Measurements from ENCODE around the gene TP53BP2.
A peak's percentile ranks its signal among the peaks of the same experiment; 100 is the strongest.

TP53BP2 gene

DNA sequence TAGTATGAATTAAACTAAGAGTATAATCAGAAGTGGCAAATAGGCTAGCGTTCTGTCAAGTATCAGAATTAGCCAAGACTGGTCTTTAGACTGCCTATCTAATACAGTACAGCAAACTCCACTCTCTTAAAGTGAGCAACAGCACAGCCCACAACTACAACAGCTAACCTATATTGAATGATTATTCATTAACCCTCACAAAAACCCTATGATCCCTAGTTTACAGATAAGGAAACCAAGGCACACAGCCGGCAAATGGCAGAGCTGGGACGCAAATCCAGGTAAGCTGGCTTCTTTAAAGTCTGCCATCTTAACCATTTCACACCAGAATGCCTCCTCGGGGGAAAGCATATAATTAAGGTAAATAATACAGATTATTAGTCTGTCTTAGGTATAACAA, 52.0 kb downstream of the TP53BP2 start:
- no peak for DNase-seq

DNA sequence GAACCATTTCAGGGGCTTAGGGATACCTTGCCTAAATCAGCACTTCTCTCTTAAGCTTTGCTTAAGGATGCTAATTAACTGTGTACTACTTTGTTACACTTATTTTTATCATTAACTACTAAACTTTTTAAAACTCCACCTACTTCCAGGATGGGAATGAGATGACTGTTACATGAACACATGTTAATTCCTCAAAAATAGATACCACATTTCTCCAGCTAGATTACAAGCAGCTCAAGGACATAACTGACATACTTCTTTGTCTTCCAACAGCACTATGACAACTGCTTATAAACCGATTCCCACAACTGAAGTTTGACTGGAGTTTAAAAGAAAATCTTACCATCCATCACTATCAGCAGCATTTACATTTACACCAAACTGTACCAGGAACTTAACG, 53.7 kb downstream of the TP53BP2 start:
- no peak for DNase-seq

- no peak for DNase-seq
Observed at GRCh38 chr1:223788746-223789415, 56.9 kb downstream of the TP53BP2 start.

DNA sequence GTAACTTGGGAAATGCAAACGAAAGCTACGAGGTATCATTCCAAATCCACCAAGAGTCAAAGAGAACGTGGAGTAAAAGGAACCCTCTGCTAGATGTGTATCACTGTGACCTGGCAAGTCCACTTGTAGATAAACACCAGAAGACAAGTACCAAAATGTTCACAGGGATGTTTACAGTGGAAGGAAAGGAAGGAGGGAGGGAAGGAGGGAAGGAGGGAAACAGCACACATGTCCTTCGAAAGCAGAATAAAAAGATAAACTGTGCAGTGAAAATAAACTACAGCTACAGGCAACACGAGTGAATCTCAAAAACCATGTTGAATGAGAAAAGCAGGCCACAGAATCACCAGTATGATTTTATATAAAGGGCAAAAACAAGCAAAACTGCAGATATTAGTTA, 59.9 kb downstream of the TP53BP2 start:
- DNase-seq: no peak

DNA sequence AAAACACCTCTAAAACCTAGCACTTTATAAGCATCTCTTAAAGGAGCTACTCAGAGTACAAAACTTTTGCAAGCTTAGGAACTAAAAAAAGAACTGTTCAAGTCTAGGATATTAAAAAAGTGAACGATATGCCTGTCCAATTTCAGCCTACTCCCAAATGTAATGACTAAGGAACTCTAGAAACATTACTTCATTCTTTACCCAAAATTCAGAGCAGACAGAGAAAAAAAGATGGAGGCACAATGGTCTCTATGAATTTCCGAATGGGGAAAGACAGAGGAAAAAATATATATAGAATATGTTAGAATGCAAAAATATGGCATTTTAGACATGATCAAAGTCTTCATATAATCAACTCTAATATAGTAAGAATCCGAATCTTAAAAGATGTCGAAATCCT, 61.2 kb downstream of the TP53BP2 start:
- DNase-seq: no peak

GRCh38 chr1:223783676-223784075, 62.1 kb downstream of the TP53BP2 start:
- DNase-seq: no peak

- DNase-seq: no peak
Observed at GRCh38 chr1:223780949-223781348, 64.8 kb downstream of the TP53BP2 start.

- no peak for DNase-seq
Observed at GRCh38 chr1:223780318-223780717, 65.4 kb downstream of the TP53BP2 start.

- no peak for DNase-seq
Observed at GRCh38 chr1:223776826-223777454, 68.8 kb downstream of the TP53BP2 start.

DNA sequence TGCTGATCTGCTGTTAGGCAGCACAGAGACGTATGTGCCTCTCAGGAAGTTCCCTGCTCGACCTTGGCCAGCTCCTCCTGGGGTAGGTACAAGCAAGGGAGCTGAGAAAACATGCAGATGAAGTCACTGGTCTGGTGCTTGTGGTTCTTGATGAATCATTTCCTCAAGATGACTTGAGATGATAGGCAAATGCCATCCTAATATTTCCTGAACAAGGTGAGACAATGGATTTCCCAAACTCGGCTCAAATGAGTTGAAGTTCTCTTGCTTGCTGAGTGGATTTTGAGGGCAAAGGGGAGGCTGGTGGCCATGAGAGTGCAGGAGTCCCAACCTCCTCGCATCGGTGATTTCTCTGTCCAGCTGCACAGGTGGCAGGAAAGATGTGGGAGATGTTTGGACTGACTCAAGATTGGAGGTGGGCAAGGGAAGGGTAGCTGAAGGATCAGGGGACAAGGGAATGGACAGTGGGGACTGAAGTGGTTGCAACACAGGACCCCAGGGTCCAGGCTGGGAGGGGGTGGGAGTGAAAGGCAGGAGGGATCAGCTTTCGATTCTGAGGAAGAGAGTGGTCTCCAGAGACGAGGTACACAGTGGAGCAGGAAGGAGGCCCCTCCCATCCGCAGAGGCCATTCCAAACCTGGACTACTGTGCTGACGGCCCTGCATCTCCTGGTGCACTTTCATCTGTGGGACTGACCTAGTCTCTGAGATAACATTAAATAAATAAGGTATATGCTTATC, 69.5 kb downstream of the TP53BP2 start:
- DNase-seq: peak; percentile 91

DNA sequence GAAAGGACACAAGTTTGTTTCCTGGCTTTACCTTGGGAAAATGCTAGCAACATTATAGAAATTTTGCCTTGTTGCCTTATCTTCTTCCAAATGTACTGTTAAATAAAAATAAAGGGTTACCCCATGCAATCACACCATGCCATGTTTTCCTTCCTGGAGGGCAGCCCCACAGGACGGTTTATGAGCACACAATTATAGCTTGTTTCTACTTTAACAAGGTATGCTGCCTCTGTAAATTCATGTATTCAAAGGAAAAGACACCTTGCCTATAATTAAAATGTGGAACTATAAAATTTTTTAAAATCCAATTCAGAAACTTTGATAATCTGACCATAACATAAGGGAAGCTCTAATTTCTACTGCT, 70.1 kb downstream of the TP53BP2 start:
- no peak for DNase-seq

- DNase-seq: peak; percentile 58
Observed at GRCh38 chr1:223775054-223775453, 70.7 kb downstream of the TP53BP2 start.

DNA sequence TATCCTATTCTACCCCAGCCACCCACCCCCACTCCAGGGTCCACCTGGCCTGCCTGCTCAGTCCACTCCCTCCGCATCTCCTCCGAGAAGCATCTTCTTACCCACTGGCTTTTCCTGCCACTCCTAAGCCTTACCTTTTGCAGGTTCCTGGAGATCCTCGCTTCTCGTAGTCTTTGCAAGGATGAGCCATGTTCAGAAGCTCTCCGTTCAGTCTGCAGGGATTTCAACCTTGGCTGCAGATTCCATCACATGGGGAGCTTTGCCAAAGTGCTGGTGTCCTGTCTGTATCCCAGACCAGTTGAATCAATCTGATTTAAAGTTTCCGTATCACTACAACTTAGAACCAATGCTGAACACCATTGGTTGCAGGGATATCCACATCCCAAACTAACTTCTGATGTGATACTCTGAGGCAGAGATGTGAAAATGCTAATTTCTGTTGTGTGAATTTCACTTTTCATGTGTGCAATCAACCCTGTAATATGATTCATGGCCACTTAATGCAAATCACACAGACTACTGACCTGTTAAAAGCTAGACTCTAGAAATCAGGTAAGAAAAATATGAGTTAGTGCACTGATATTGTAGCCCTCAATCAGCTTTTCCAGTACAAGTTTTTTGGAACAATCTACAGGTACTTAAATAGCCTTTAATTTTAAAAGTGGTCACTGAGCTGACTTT, 71.5 kb downstream of the TP53BP2 start:
- DNase-seq: no peak

DNA sequence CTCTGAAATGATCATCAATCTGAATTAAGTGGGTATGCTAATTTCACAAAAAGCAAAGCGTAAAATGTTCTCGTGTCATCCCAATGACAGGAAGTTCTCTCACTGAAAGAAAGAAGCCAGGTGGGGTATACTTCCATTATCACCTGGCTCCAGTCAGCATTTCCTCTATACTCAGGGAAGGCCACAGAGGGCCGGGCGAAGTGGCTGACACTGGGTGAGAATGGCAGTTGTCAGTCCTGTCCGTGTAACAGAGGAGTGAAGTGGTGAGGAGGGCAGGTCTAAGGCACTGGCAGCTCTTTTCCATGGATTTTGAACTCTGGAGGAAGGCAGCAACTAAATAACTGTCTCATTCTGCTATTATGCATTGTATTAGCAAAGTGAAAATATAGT, 73.0 kb downstream of the TP53BP2 start:
- no peak for DNase-seq

- peak; percentile 87 for DNase-seq
Observed at GRCh38 chr1:223771814-223772770, 73.7 kb downstream of the TP53BP2 start.

- no peak for DNase-seq
Observed at GRCh38 chr1:223771469-223771813, 74.3 kb downstream of the TP53BP2 start.

DNA sequence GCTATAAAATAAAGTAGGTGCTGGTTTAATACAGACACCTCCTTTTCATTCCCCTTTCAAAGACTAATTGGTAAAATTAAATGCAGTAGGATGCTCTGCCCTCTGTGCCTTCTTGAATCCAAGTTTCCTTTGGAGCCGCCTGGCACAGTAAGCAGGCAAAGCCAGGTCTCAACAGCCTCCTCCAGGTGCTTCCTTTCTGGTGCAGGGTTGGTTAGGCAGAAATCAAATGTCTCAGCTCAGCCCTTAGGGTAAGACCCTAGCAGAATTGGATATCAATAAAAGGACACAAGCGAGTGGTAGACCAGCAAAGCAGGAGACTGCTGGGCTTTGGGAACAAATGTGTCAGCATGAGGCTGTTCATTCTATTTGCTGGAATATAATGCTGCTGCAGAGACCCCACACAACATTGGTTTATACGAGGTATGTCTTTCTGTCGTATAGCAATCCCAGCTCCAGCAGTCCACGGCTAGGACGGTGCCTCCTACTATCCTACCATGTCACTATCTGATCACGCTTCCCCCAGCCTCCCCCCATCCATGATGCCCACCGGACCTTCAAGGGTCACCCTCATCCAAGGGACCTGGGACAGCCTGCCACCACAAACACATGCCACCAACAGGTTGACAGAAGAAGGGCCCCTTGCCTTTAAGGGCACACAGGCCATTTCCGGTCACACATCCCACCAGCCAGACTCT, 75.0 kb downstream of the TP53BP2 start:
- no peak for DNase-seq

GRCh38 chr1:223765719-223766340, 79.9 kb downstream of the TP53BP2 start:
- DNase-seq: no peak

DNA sequence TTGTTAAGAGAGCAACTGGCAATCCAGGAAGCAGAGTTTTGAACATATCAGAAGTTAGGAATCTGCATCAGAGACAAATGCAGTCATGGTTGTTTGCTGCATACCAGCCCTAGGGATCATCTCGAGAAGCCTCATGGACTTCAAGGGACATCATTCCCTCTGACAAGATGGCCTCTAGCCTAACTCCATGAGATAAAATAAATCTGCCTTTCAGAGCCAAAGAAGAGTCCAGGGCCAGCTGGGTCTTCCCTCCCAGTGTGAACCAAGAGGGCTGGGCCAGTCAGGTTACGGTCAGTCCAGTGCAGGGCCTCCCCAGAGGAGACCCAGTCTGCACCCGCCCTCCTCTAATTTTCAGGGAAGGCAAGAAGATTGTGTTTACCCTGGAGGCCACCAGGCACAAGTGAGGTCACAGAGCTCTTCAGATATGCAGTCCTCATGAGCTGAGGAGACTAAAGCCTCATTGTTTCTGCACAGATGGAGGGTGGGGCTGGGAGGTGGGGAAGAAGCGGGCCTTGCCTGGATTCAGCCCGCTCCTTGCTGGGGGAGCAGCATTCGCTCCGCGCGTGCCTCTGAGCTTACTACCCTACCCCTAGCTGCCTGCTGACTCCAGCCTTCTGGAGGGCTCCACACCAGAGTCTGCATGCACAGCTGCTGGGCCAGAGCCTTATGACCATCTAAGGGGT, 80.6 kb downstream of the TP53BP2 start:
- peak; percentile 34 for DNase-seq

DNA sequence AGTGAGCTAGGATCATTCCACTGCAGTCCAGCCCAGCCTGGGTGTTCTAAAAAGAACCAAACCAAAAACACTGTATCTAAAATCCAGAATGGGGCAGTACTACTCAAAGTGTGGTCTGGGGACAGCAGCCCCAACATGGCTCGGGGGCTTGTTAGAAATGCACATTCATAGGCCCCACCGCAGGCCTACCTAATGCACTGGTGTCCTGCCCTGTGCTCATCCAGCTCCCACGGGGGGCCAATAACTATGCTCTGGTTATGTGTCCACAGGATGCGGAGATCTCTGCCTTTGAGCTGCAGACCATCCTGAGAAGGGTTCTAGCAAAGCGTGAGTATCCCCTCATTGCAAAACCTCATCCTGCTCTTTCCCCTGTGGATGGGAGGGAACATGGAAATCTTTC, 81.9 kb downstream of the TP53BP2 start:
- DNase-seq: no peak

GRCh38 chr1:223763251-223763650, 82.5 kb downstream of the TP53BP2 start:
- no peak for DNase-seq

All from EL (cell line).